ENCODE data around the gene VEGFA.

VEGFA gene

DNA sequence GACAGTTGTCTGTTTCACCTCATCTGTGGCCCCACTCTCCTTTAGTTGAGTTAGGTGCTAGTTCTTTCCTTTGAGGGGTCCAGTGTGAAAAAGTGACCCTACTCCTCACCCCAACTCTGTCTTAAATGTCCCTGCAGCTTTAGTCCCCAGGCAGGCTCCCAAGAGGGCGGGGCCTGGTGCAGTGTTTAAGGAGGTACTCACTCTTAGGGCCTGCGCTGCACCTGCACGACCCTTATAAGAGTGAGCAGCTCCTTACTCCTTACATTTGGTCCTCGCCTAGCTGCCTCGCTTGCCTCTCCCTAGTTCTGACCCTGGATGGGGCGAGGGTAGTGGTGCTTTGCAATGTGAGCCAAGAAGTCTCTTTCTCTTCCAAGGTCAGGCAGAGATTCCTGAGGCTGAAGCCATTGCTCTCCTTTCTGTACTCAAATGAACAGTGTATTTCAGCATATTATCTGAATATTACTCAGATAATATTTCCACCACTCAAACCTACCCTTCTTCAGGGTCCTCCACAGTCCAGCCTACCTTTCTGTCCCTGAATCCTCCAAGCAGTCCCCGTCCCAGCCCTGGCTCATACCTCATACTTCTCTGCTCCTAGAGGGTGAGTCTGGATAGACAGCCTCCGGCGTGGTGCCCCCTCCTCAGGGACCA, 11.9 kb upstream of the VEGFA start:
- no peak for DNase-seq (ENCODE audit: low read depth in 1 of 2, low spot score in 1 of 2)
- TF ChIP-seq, protein P1, sequence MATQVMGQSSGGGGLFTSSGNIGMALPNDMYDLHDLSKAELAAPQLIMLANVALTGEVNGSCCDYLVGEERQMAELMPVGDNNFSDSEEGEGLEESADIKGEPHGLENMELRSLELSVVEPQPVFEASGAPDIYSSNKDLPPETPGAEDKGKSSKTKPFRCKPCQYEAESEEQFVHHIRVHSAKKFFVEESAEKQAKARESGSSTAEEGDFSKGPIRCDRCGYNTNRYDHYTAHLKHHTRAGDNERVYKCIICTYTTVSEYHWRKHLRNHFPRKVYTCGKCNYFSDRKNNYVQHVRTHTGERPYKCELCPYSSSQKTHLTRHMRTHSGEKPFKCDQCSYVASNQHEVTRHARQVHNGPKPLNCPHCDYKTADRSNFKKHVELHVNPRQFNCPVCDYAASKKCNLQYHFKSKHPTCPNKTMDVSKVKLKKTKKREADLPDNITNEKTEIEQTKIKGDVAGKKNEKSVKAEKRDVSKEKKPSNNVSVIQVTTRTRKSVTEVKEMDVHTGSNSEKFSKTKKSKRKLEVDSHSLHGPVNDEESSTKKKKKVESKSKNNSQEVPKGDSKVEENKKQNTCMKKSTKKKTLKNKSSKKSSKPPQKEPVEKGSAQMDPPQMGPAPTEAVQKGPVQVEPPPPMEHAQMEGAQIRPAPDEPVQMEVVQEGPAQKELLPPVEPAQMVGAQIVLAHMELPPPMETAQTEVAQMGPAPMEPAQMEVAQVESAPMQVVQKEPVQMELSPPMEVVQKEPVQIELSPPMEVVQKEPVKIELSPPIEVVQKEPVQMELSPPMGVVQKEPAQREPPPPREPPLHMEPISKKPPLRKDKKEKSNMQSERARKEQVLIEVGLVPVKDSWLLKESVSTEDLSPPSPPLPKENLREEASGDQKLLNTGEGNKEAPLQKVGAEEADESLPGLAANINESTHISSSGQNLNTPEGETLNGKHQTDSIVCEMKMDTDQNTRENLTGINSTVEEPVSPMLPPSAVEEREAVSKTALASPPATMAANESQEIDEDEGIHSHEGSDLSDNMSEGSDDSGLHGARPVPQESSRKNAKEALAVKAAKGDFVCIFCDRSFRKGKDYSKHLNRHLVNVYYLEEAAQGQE (IDR thresholded peaks at IDR 0.05; ENCODE audit: insufficient replicate concordance, low read depth) = no peak
- no peak for TF ChIP-seq GABPA (IDR thresholded peaks at IDR 0.05; ENCODE audit: low read depth)
- TF ChIP-seq, protein P2, sequence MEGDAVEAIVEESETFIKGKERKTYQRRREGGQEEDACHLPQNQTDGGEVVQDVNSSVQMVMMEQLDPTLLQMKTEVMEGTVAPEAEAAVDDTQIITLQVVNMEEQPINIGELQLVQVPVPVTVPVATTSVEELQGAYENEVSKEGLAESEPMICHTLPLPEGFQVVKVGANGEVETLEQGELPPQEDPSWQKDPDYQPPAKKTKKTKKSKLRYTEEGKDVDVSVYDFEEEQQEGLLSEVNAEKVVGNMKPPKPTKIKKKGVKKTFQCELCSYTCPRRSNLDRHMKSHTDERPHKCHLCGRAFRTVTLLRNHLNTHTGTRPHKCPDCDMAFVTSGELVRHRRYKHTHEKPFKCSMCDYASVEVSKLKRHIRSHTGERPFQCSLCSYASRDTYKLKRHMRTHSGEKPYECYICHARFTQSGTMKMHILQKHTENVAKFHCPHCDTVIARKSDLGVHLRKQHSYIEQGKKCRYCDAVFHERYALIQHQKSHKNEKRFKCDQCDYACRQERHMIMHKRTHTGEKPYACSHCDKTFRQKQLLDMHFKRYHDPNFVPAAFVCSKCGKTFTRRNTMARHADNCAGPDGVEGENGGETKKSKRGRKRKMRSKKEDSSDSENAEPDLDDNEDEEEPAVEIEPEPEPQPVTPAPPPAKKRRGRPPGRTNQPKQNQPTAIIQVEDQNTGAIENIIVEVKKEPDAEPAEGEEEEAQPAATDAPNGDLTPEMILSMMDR (IDR thresholded peaks at IDR 0.05; ENCODE audit: insufficient read depth, low read length) = no peak
- TF ChIP-seq POLR2AphosphoS5 (IDR thresholded peaks at IDR 0.05; ENCODE audit: low read depth) = no peak
- TF ChIP-seq SPI1 (IDR thresholded peaks at IDR 0.05; ENCODE audit: borderline replicate concordance, low read depth) = no peak
- no peak overlapping the region for H3K27ac ChIP-seq (replicated peaks)
- H3K4me3 ChIP-seq (replicated peaks; ENCODE audit: insufficient read depth, low read length) = no peak overlapping the region
- H3K27me3 ChIP-seq (ENCODE audit: insufficient read depth, poor library complexity, severe bottlenecking) = no peaks in the 10 kb centered on the region

DNA sequence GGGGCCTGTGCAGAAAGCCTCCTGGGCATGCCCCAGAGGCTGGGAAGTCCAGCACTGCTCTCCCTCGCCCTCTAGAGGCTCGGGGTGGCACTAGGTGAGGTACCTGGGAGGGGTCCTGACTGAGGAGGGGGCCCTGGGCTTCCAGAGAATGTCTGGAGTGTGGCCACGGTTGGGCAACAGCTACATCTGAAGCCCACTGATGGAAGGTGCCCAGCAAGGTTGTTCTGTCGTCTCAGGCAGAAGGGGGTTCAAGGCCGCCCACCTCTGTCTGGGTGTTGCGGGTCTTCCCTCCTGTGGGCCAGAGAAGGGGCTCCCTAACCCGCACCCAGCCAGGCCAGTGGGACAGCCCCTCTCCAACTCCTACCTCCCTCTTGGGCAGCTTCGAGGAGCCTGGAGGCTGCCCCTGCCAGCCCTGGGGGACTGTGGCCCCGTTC, 11.4 kb upstream of the VEGFA start:
- TF ChIP-seq, protein P2 (IDR thresholded peaks at IDR 0.05; ENCODE audit: insufficient read depth, low read length) = peak; percentile 47
- no peak for TF ChIP-seq POLR2AphosphoS5 (IDR thresholded peaks at IDR 0.05; ENCODE audit: low read depth)
- H3K4me3 ChIP-seq (replicated peaks; ENCODE audit: insufficient read depth, low read length) = no peak overlapping the region
- no peaks in the 10 kb centered on the region for H3K27me3 ChIP-seq (ENCODE audit: insufficient read depth, poor library complexity, severe bottlenecking)
- peak in 1 of 2 experiments; percentile 7 for DNase-seq (ENCODE audit: low read depth in 1 of 2, low spot score in 1 of 2)
- no peak overlapping the region for H3K27ac ChIP-seq (replicated peaks)

DNA sequence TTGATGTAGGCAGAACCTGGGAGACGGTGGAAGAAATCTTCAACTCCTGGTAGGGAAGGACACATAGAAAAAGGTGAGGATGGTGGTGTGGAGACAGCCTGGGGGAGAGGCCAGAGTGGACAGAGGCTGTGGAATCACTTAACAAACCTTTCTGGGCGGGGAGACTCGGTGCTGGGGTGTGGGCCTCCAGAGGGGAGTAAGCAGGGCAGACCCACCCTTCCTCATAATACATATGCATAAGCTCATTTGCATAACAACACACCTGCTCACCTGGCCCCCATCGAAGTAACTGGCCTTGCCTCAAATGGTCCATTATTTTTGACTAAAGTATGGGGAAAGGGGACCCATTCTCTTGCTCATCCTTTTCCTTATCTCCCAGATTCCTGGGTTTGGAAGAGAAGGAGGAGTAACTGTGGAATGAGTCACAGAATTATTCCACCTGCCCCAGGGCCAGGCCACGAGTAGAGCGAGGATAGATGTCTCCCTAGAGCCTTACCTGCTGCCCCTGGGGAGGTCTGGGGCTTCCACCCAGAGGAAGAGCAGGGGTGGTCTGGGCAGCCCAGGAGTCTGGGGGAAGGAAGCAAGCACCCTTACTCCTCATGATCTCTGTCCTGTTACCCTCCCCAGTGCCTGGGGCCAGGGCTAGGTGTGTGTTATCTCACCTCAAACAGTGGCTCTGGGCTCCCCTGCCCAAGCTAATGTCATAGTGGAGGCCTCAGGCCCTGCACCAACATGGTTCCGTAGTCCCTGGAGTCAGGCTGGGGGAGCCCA, 10.7 kb upstream of the VEGFA start:
- H3K4me3 ChIP-seq (replicated peaks; ENCODE audit: insufficient read depth, low read length) = no peak overlapping the region
- no peak for TF ChIP-seq SPI1 (IDR thresholded peaks at IDR 0.05; ENCODE audit: borderline replicate concordance, low read depth)
- TF ChIP-seq, protein P1 (IDR thresholded peaks at IDR 0.05; ENCODE audit: insufficient replicate concordance, low read depth) = no peak
- TF ChIP-seq POLR2AphosphoS5 (IDR thresholded peaks at IDR 0.05; ENCODE audit: low read depth) = no peak
- no peak for TF ChIP-seq GABPA (IDR thresholded peaks at IDR 0.05; ENCODE audit: low read depth)
- TF ChIP-seq, protein P2 (IDR thresholded peaks at IDR 0.05; ENCODE audit: insufficient read depth, low read length) = no peak
- no peaks in the 10 kb centered on the region for H3K27me3 ChIP-seq (ENCODE audit: insufficient read depth, poor library complexity, severe bottlenecking)
- no peak for DNase-seq (ENCODE audit: low read depth in 1 of 2, low spot score in 1 of 2)
- H3K27ac ChIP-seq (replicated peaks) = no peak overlapping the region

Measured in HL-60 (cell line).